HG02938 (cell line): ENCODE data around the gene HDAC9.

ENCODE experiments used
- ATAC-seq: cut with Tn5 transposase; IDR thresholded peaks from one replicate; pipeline ENCODE4 v1.9.1; 2021; ENCODE audit warnings: mild to moderate bottlenecking, moderate library complexity; ENCODE audit not compliant: unreplicated experiment

The HDAC9 gene

DNA sequence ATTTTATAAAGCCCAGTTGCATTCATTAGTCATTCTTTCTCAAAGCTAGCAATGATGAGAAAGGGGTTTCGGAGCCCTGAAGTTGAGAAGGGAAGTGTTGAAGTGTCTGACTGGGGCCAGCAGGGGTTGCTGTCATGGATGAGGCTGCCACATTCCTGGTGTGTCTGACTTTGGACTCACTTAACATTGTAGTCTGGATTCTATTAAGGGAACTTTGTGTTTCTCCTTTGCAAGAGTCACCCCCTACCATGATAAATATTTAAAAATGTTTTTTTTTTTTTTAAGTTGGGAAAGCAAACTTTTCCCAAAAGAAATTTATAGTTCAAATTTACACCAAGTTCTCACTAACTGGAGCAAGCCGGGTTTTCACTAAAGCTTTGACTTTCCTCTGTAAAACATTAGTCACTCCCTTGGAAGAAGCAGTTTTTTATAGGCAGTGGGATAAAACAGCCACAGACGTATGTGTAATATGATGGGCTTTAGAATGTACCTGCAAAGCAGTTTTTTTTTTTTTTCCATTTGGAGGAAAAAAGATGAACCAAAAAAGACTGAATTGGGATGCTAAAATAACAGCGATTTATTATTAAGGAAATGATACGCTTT, 378.3 kb downstream of the HDAC9 start:
- ATAC-seq, result no peak

GRCh38 chr7:18874880-18875279, 379.3 kb downstream of the HDAC9 start:
- ATAC-seq, result no peak

GRCh38 chr7:18877874-18878273, 382.3 kb downstream of the HDAC9 start:
- ATAC-seq, result no peak

DNA sequence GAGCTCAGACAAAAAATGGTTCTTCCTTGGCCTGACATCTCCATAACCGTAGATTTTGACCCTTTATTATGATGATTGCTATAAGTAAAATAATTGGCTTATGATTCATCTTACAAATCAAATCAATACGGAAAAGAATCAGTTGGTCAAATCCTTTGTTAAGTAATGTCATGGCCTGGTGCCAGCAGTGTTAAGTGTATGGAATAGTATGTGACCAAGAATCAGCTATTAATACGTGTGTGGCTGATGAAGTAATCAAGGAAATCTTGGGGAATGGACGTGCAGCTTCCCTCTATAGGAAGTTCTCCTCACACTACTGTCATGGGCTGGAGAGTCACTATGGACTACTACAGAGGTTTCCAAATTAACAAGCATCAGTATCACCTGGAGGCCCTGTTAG, 391.3 kb downstream of the HDAC9 start:
- no peak for ATAC-seq

DNA sequence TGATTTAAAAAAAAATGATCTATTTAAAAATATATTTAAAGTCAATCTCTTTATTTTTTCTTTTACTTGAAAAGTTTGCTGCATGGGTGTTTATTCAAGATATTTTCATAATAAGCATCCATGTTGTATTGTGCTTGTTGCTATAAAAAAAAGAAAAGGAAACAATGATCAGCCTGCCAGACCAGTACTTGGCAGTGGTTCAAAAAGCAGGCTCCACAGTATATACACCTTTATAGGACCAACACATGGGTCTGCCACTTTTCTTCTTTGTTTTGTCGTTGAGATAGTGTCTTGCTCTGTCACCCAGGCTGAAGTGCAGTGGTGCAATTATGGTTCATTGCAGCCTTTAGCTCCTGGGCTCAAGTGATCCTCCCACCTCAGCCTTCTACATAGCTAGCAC, 393.9 kb downstream of the HDAC9 start:
- no peak for ATAC-seq

DNA sequence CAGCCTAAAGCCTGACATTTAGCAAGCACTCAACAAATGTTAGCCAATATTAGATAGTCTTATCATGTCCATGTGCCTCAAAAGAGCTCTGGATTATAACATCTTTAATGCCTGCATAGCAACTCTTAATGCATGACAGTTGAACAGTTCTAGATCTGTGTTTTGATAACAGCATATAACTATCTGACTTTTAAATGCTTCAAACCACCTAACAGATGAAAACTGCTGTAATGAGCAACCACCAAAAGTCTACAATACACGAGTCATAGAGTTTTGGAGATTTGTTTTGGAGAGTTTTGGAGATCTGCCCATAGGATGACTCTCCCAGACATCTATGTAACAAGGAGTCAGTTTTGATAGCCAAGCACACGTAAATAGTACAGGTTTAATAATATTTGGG, 394.6 kb downstream of the HDAC9 start:
- ATAC-seq, result no peak

DNA sequence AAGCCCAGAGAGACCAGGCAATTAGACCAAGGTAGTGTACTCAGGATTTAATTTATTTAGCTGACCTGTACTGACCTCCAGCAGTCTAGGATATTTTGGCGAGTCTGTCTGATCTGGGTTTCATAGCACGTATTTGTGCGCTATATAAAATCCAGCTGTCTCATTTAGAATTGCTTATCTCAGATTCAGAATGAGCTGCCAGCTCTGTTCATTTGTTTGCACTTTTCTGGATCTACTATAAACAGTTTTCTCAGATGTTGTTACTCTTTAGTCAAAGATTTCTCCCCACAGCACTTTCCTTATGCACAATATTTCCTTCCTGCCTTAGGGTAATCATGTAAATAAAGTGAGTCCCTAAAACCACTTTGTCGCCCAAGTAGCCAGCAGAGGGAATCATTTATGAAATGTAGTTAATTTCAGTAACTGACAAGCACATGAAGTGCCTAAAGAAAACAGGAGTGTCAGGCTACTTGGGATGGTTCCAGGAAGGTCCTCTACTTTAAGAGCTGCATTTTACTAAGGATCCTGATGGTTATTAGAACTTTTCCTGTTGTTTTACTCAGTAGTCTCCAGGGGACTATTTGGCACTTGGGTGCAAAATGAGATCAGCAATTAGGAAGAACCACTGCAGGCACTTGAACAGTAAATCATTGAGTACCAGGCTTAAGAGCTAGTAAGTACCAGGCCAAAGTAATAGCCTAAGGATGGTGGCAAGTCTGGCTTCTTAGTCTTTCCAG, 395.5 kb downstream of the HDAC9 start:
- ATAC-seq, result no peak

- ATAC-seq, result no peak
These were observed 397.6 kb downstream of the HDAC9 start for GRCh38 chr7:18893156-18893555.

GRCh38 chr7:18894155-18894554, 398.6 kb downstream of the HDAC9 start:
- ATAC-seq, result no peak

DNA sequence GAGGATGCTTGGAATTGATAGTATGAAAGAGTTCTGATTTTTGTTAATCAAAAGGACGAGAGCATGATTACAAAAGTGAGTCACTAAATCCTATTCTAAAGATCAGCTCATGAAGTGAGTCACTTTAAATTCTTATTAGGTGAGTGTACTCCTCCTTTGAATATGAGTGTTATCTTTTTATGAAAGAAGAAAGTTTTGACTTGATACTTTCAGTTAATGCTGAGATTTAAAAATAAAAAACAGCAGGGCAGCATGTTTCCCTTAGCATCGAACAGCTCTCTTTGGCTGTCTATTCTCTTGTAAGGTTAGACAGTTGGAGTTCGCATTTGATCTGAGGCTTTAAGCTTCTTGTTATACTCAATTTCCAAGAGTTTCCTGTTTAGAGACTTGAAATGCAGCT, 399.9 kb downstream of the HDAC9 start:
- ATAC-seq, result no peak

- no peak for ATAC-seq
These were observed 400.9 kb downstream of the HDAC9 start for GRCh38 chr7:18896343-18896975.

GRCh38 chr7:18900236-18900635, 404.7 kb downstream of the HDAC9 start:
- no peak for ATAC-seq

- ATAC-seq, result no peak
These were observed 405.3 kb downstream of the HDAC9 start for GRCh38 chr7:18900803-18901202.

DNA sequence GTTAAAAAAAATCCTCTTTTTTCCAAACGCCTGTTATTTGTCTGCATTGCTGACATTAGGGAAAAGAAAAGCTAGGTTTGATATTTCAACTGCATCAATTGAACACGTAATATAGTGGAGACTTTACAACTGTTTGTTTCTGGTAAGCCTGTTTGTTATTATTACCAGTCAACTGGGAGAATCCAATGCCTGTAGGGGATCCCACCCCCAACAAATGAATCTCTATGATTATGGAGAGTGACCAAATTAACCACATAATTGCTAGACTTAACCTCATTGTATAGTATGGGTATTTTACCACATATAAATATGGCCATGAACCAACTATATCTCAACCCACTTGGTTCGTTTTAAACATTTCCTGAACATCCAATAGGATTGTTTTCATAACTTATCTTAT, 405.8 kb downstream of the HDAC9 start:
- no peak for ATAC-seq

DNA sequence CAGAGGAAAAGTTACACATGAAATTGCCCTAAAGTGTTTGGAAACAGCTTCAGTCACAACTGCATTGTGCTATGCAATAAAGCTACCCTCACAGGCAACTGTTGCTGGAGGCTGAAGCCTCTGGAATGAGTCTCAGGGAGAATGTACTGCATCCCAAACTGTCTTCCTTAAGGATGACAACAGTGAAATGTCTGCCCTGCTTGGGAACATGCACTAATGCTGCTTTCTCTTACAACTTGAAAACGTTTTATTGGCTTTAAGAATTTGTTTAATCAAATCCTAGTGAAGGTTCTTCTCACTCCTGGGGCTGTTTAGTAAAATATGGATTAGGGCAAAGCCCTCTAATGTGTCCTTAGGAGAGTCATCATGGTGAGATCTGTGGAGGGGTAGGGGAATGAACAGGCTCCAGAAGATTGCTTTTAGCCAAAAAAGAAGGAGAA, 406.5 kb downstream of the HDAC9 start:
- ATAC-seq, result no peak

GRCh38 chr7:18902892-18903291, 407.3 kb downstream of the HDAC9 start:
- no peak for ATAC-seq

GRCh38 chr7:18903695-18904094, 408.1 kb downstream of the HDAC9 start:
- ATAC-seq, result no peak

DNA sequence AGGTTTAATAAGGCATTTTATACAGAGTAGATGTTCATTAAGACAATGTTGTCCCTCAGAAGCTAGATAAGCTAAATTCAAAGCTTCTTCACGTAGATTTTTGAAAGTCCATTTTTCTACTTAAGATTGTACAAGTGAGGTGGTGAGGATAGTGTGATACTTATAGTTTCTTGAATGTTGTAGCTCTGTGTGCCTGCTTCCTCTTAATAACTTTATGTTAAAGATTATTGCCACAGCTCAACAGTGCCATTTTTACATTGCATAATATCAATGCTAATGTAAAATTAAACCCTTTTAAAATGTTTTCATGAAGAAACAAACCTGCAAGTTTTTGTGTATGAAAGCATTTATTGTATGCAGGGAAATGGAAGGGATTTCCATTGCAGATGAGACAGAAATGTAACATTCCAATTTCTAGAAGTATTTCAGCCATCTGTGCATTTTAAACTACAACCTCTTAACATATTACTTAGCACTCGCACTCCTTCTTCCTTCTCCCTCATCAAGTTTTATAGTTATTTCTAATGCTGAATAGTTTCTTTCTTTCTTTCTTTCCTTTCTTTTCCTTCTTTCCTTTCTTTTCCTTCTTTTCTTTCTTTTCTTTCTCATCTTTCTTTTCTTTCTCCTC, 409.9 kb downstream of the HDAC9 start:
- ATAC-seq, result no peak

GRCh38 chr7:18906901-18907300, 411.4 kb downstream of the HDAC9 start:
- ATAC-seq, result no peak

- ATAC-seq, result no peak
These were observed 417.6 kb downstream of the HDAC9 start for GRCh38 chr7:18913106-18913505.

- ATAC-seq, result no peak
These were observed 421.3 kb downstream of the HDAC9 start for GRCh38 chr7:18916826-18917225.

- ATAC-seq, result no peak
These were observed 431.6 kb downstream of the HDAC9 start for GRCh38 chr7:18927134-18927533.
